ENCODE measurements around the gene CCDC137. TPM values are rescaled to one million over a fixed set of nuclear protein-coding genes. Genes with fewer than 3 reads are reported as not detected.
A peak's percentile ranks its signal among the peaks of the same experiment; 100 is the strongest.
"Not testable (repeated sequence)": the region's sequence is repeated elsewhere in the genome, so short reads cannot be mapped to it uniquely, and the experiment has no call there.

The CCDC137 gene
- total RNA-seq, 2 donors from 2014 or later = 3.8 to 5.1 TPM

DNA sequence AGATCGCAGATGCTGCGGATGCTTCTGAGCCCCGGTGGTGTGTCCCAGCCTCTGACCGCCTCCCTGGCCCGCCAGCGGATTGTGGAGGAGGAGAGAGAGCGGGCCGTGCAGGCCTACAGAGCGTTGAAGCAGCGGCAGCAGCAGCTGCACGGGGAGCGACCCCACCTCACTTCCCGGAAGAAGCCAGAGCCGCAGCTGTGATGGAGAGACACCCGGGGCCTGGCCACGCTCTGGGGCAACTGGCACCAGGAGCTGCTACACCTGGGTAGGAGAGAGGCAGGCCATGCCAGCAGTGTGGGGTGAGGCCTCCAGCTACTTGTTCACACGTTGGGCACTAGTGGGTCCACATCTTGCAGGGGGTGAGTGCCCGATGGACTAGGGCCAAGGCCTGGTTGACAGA lies 6.0 kb downstream of the CCDC137 start:
- Histone ChIP-seq H3K27me3 (no peaks in the 10 kb centered on the region), H3K27ac (no peak overlapping the region), H3K36me3 (peaks cover 44% of the 10 kb centered on the region), H3K9me3 (no peaks in the 10 kb centered on the region), H3K4me1 (peaks cover 0 to 14% of the 10 kb centered on the region in 2 donors), H3K4me3 (no peak overlapping the region)
- no peak for TF ChIP-seq CTCF (IDR thresholded peaks at IDR 0.05)
- DNase-seq (ENCODE audit: low spot score) = no peak

GRCh38 chr17:81672954-81673353 lies 6.4 kb downstream of the CCDC137 start:
- Histone ChIP-seq H3K4me1 (peaks cover 0 to 9% of the 10 kb centered on the region in 2 donors), H3K27ac (no peak overlapping the region), H3K36me3 (peaks cover 44% of the 10 kb centered on the region), H3K9me3 (no peaks in the 10 kb centered on the region), H3K4me3 (no peak overlapping the region), H3K27me3 (no peaks in the 10 kb centered on the region)
- no peak for DNase-seq (ENCODE audit: low spot score)
- no peak for TF ChIP-seq CTCF (IDR thresholded peaks at IDR 0.05)

DNA sequence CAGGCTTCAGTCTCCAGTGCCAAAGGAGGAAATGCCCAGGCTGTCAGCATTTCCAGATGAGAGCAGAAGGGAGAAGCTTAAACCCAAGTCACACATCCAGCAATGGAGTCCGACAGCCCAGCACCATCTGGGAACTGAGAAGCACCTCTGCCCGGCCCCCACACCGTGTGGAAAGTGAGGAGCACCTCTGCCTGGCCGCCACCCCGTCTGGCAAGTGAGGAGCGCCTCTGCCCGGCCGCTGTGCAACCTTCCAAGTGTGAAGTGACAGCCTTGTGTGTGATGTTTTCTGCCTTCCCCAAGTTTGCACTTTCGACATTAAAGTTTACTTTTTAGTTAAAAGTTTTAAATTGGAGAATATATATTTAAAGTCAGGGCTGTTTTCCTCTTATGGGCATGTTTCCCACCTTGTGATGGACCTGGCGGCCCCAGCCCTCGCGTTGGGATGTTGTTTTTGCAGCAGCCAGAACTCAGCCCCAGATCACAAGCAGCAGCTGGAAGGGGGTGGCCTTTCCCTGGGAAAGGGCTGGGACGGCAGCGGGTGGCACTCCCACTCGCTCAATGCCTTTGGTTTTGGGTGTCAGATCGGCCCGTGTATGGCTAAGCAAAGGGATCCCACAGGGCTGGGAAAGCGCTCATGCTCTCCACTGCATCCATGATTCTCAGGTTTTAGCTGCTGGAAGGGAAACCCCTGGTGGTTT lies 7.2 kb downstream of the CCDC137 start:
- Histone ChIP-seq H3K27ac (no peak overlapping the region), H3K9me3 (no peaks in the 10 kb centered on the region), H3K27me3 (no peaks in the 10 kb centered on the region), H3K36me3 (peaks cover 44% of the 10 kb centered on the region), H3K4me3 (no peak overlapping the region), H3K4me1 (peaks cover 0 to 5% of the 10 kb centered on the region in 2 donors)
- TF ChIP-seq CTCF (IDR thresholded peaks at IDR 0.05) = no peak
- no peak for DNase-seq (ENCODE audit: low spot score)

DNA sequence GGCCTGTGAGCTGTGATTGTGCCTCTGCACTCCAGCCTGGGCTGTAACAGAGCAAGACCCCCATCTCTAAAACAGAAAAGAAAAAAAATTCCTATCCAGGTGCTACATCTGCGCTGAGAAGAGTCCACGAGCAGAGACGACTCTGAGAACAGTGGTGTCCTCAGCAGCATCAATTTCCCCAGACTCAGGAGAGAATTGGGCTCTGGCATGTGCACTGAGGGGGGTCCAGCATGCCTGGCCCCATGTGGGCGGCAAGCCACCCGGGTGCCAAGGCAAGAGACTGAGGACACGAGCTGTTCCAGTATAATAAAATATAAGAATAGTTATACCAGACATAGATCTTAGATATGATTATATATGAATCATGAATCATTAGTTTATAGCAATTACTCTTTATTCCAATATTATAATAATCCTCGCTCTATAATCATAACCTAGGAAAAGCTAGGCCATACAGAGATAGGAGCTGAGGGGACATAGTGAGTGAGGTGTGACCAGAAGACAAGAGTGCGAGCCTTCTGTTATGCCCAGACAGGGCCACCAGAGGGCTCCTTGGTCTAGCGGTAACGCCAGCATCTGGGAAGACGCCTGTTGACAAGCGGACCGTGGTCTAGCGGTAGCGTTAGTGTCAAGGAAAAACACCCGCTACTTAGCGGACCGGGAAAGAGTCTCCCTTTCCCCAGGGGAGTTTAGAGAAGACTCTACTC lies 9.1 kb downstream of the CCDC137 start:
- not testable (repeated sequence) for H3K9me3 ChIP-seq; H3K4me3 ChIP-seq; H3K27me3 ChIP-seq; H3K27ac ChIP-seq; DNase-seq (ENCODE audit: low spot score)
- Histone ChIP-seq H3K36me3 (peaks cover 29% of the 10 kb centered on the region), H3K4me1 (peaks cover 0 to 11% of the 10 kb centered on the region in 2 donors)
- peak; percentile 51 to 69 for TF ChIP-seq CTCF (IDR thresholded peaks at IDR 0.05)

DNA sequence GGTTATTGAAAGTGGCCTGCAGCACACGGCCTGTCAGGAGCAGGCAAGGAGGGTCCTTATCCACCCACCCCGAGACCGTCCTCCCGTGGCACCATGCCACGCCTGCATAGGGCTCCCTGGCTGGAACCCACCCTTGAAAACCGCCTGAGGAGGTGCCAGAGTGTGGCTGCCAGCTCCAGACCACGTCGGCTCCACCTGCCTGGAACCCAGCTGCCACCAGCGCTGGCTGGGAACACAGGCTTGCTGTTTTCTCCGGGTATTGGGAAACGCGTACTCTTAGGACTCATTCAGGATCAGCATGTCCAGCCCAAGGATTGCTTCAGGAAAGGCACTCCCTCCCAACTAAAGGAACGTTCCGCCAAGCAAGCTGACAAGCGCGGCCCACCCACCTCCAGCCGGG lies 10.4 kb downstream of the CCDC137 start:
- no peaks in the 10 kb centered on the region for H3K9me3 ChIP-seq
- H3K36me3 ChIP-seq = peaks cover 18% of the 10 kb centered on the region
- H3K27me3 ChIP-seq = no peaks in the 10 kb centered on the region
- H3K4me1 ChIP-seq = peaks cover 0 to 13% of the 10 kb centered on the region in 2 donors
- no peak for TF ChIP-seq CTCF (IDR thresholded peaks at IDR 0.05)
- no peak for DNase-seq (ENCODE audit: low spot score)
- H3K27ac ChIP-seq = no peak overlapping the region
- no peak overlapping the region for H3K4me3 ChIP-seq

All from right atrium auricular region (tissue), 2 donors.